GM10266 (cell line): ENCODE data around the gene ADAMTS17.

Experiments
- DNase-seq: peaks from one replicate; pipeline ENCODE4 v3.0.0; 2012; ENCODE audit errors: extremely low spot score
- CTCF ChIP-seq: IDR thresholded peaks from 2 replicates; pipeline ENCODE4 v1.5.1; 2012; ENCODE audit warnings: mild to moderate bottlenecking, low read depth; ENCODE audit not compliant: control insufficient read depth, insufficient read depth; ENCODE audit errors: missing control alignments

Gene ADAMTS17

DNA sequence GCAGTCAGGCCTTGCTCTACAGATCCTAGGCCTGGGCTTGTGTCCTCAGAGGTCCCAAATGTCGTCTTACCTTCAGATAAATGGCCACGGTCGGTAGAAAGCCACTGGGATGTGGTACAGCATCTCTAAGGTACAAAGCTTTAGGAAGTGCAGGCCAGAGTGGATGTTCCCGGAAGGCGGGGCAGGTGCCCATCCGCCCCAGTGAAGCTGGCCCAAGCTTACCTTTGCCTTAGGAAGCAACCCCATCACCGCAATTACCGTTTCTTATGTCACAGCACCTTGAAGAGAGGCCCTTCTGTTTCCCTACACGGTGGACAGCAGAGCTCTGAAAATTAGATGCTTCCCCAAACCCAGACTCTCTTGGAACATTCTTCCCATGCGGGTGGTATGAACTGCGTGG is 368.4 kb downstream of the ADAMTS17 start:
- DNase-seq, result no peak
- TF ChIP-seq CTCF, result no peak

DNA sequence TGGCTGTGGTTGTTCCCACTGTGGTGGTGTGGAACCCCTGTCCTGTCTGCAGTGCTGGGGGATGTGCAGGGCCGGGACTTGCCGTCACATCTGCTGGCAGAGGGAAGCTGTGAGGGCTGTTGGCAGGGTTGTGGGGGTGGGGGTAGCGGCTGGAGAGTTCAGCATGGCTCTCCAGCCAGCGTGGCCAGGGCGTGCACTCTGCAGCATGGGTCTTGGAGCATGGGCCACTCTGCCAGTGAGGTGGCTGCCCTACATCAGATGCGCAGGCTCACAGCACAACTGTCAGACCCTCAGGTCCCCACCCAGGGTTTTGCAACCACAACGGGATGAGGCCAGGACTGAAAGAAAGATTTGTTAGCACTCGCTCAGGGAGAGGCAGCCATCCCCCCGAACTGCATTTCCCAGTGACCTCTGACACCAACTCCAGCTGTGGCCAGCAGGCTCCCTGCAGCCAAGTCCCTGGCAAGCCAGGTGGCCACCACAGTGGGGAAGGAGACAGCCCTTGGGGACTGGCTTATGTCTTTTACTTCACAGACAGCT is 370.8 kb downstream of the ADAMTS17 start:
- DNase-seq, result no peak
- TF ChIP-seq CTCF, result no peak

DNA sequence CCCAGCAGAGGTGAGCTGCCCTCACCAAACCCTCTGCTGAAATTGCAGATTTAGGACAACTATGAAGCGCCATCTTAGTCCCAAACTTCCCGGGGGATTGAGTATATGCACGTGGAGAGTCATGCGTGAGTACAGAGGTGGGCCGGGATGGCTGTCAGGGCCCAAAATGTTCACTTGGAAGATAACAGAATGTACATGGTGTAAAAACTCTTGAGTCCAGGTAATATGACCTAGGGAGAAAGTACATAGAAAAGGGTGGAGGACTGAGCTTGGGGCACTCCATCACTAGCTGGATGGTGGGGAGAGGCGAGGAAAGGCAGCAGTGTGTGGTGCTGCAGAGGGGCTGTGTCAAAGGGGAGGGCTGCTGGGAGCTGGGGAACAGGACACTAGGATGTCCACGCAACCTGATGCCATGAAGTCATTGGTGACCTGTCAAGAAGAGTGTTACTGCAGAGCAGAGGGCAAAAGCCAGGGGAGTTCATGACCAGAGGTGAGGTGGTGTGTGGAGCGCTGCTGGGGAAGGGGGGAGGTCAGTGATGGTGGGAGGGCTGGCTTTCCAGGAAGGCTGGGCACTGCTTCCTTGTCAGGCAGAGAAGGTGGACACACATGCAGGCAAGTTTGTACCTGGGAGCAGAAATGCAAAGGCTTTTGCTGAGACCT is 372.4 kb downstream of the ADAMTS17 start:
- TF ChIP-seq CTCF, result no peak
- DNase-seq, result no peak

GRCh38 chr15:99967841-99968371 is 373.9 kb downstream of the ADAMTS17 start:
- no peak for DNase-seq
- no peak for TF ChIP-seq CTCF

GRCh38 chr15:99966815-99967214 is 375.0 kb downstream of the ADAMTS17 start:
- no peak for TF ChIP-seq CTCF
- no peak for DNase-seq

DNA sequence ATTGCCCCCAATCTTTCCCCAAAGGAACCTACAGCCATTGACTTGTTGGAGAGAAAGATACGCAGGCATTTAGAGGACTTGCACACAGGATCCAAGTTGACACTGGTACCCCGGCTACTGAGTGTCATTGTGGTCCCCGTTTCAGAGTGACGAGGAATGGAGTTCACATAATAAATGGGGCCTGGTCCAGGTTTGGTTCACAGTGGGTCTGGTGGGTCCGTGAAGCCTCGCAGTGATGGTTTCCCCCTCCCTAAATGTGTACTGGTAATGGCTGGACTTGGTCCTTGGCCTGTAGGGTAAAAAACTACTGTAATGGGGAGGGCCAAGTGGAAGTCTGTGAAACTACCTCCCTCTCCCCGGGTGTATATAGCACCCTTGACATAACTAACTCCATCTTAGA is 376.4 kb downstream of the ADAMTS17 start:
- no peak for TF ChIP-seq CTCF
- no peak for DNase-seq

DNA sequence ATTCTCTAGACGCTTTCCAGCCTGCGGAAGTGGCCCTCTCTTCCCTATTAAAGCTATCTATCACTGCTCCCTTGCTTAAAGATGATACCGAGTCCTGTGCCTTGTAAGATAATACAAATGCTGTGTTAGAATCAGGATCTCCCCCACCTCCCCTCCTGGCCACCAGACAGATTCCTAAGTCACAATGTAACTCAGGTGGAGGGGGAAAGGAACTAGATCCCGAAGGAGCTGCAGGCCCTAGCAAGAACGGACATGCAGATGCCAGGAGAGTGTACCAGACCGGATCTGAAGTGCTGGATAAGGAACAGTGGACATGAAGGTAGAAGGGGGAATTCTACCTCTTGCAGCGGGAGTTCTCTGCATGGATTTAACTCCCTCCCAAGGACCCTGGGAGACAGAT is 377.8 kb downstream of the ADAMTS17 start:
- TF ChIP-seq CTCF, result no peak
- DNase-seq, result no peak
